K562 (cell line): ENCODE measurements around the gene LRRC8C. TPM values are rescaled to one million over a fixed set of nuclear protein-coding genes. Genes with fewer than 3 reads are reported as not detected.

Experiments
- ATAC-seq: fragments of 200-7000 bp; cut with Tn5 transposase; 3 replicates; pipeline ENCODE4 v1.9.1; 2020; ENCODE audit warnings: moderate library complexity
- BruUV-seq: library from RNA; stranded (reverse); fragments of 400-500 nt; replicated peaks from 2 replicates; lab custom pipeline; 2021; lab: Mats Ljungman, UMichigan
- CTCF ChIA-PET: fragments of 300-600 bp; formaldehyde crosslinking; extraction: SDS; loops from one replicate; lab custom pipeline; 2021; ENCODE audit warnings: low intra/inter-chr PET ratio; lab: Yijun Ruan, JAX
- POLR2A ChIA-PET: fragments of 300-600, 350-650 bp; sonication (Branson Sonifier 250); formaldehyde crosslinking; extraction: SDS; loops from one replicate; lab custom pipeline; 2021; ENCODE audit warnings: antibody characterized with exemption, inconsistent platforms; lab: Yijun Ruan, JAX
- DNase-seq, 4 experiments: peaks; one replicate each; pipeline versions ENCODE4 v3.0.0 to v3.0.0-alpha.2; 2011 to 2018; ENCODE audit warnings: low spot score in 3 of 4, mixed read lengths in 3 of 4; ENCODE audit errors: extremely low read depth in 1 of 4
- FAIRE-seq: peaks from 2 replicates; lab custom pipeline; 2011; peaks lifted over from hg19 to GRCh38; lab: Jason Lieb, UNC
- H2AFZ ChIP-seq: 2 replicates; pipeline ENCODE4 v1.6.0; 2011; ENCODE audit warnings: low read depth, low read length, control low read depth, inconsistent platforms
- H3K27ac ChIP-seq: fragments of 200-600 bp; 3 replicates; pipeline ENCODE4 v1.8.0; 2011; ENCODE audit warnings: low read depth, mild to moderate bottlenecking, control low read depth, inconsistent platforms, low read length, moderate library complexity, mixed read lengths; ENCODE audit errors: extremely low read depth
- H3K27me3 ChIP-seq, 2 experiments: fragments of 300-600 bp in 1 of 2; 2 replicates in 1 of 2; 3 replicates in 1 of 2; pipeline versions ENCODE4 v1.6.0 to v1.8.0; 2011; ENCODE audit warnings: inconsistent platforms in 2 of 2, low read length in 2 of 2, mild to moderate bottlenecking in 1 of 2, mixed read lengths in 1 of 2, moderate library complexity in 1 of 2; ENCODE audit not compliant: control insufficient read depth in 2 of 2, insufficient read depth in 2 of 2
- H3K36me3 ChIP-seq: fragments of 300-600 bp; 3 replicates; pipeline ENCODE4 v1.8.0; 2011; ENCODE audit warnings: mild to moderate bottlenecking, low read length, inconsistent platforms; ENCODE audit not compliant: control insufficient read depth, insufficient read depth
- H3K4me1 ChIP-seq, 2 experiments: fragments of 200-600 bp in 1 of 2; replicated peaks in 1 of 2; 2 replicates in 1 of 2; 3 replicates in 1 of 2; pipeline versions ENCODE4 v1.5.1 to v1.8.0; 2011; ENCODE audit warnings: inconsistent platforms in 2 of 2, low read length in 2 of 2, mild to moderate bottlenecking in 1 of 2, mixed read lengths in 1 of 2, moderate library complexity in 1 of 2; ENCODE audit not compliant: control insufficient read depth in 2 of 2, insufficient read depth in 2 of 2
- H3K4me2 ChIP-seq: 2 replicates; pipeline ENCODE4 v1.6.1; 2011; ENCODE audit warnings: low read length, control low read depth, inconsistent platforms, mixed read lengths; ENCODE audit not compliant: insufficient read depth
- H3K4me3 ChIP-seq: fragments of 200-600 bp; sonication (generic), shearing (Covaris generic); 2 replicates; pipeline ENCODE4 v1.5.1; 2016; ENCODE audit warnings: control low read depth, inconsistent platforms
- H3K79me2 ChIP-seq: fragments of 200-600 bp; 3 replicates; pipeline ENCODE4 v1.8.0; 2011; ENCODE audit warnings: low read length, inconsistent platforms; ENCODE audit not compliant: control insufficient read depth, insufficient read depth
- H3K9ac ChIP-seq, 2 experiments: 2 replicates each; pipeline versions ENCODE4 v1.6.0 to v1.6.1; 2011; ENCODE audit warnings: low read depth in 2 of 2, low read length in 2 of 2, control low read depth in 1 of 2, inconsistent platforms in 1 of 2, mild to moderate bottlenecking in 1 of 2, mixed read lengths in 1 of 2; ENCODE audit not compliant: insufficient read depth in 1 of 2
- H3K9me1 ChIP-seq: one replicate; pipeline ENCODE4 v1.6.0; 2011; ENCODE audit warnings: inconsistent platforms, mild to moderate bottlenecking, low read length, moderate library complexity; ENCODE audit not compliant: control insufficient read depth, insufficient read depth
- H3K9me3 ChIP-seq: replicated peaks from 2 replicates; pipeline ENCODE4 v1.5.1; 2011; ENCODE audit warnings: low read depth, low read length, inconsistent platforms; ENCODE audit not compliant: control insufficient read depth, insufficient read depth
- H4K20me1 ChIP-seq: replicated peaks from 2 replicates; pipeline ENCODE4 v1.6.1; 2011; ENCODE audit warnings: low read length, inconsistent platforms, mixed read lengths; ENCODE audit not compliant: control insufficient read depth, insufficient read depth
- BCL6 ChIP-seq: fragments of 250-450 bp; sonication (Bioruptor Pico); IDR thresholded peaks from 2 replicates; pipeline ENCODE4 v1.4.0; 2020
- BMI1 ChIP-seq: fragments of 150-350 bp; IDR thresholded peaks from 2 replicates; pipeline ENCODE4 v1.6.1; 2014; ENCODE audit warnings: low read length
- CBX1 ChIP-seq: sonication (generic); IDR thresholded peaks from 2 replicates; pipeline ENCODE4 v1.6.1; 2016; ENCODE audit warnings: antibody characterized with exemption, low read depth, mild to moderate bottlenecking
- DDX20 ChIP-seq: fragments of 450-650 bp; IDR thresholded peaks from 2 replicates; pipeline ENCODE4 v1.6.1; 2016; ENCODE audit warnings: missing genetic modification characterization, low read depth, mild to moderate bottlenecking, missing compliant biosample characterization, moderate library complexity
- ETS2 ChIP-seq: IDR thresholded peaks from 2 replicates; pipeline ENCODE4 v1.6.1; 2016; ENCODE audit warnings: borderline replicate concordance, missing genetic modification characterization, mild to moderate bottlenecking, moderate library complexity, missing compliant biosample characterization; ENCODE audit not compliant: poor library complexity, severe bottlenecking
- SAP30 ChIP-seq: fragments of 200-600 bp; sonication (generic); IDR thresholded peaks from 2 replicates; pipeline ENCODE4 v1.6.1; 2012; ENCODE audit warnings: borderline replicate concordance, low read depth, mild to moderate bottlenecking, moderate library complexity, low read length, control low read depth, inconsistent platforms; ENCODE audit not compliant: insufficient read depth, poor library complexity, severe bottlenecking
- SIRT6 ChIP-seq: IDR thresholded peaks from one replicate; pipeline ENCODE4 v1.6.1; 2012; ENCODE audit warnings: low read depth, mild to moderate bottlenecking, control low read depth, inconsistent platforms, low read length, moderate library complexity
- SLC30A9 ChIP-seq: fragments of 250-450 bp; sonication (Bioruptor Pico); IDR thresholded peaks from 2 replicates; pipeline ENCODE4 v1.8.0; 2022; ENCODE audit warnings: mild to moderate bottlenecking, moderate library complexity
- SRF ChIP-seq, 2 experiments: fragments of 250-450, 450-650 bp in 1 of 2; sonication (Bioruptor Pico) in 1 of 2; sonication (generic) in 1 of 2; formaldehyde crosslinking; IDR thresholded peaks; 2 replicates each; pipeline versions ENCODE4 v1.5.0 to v1.5.1; 2020 to 2022; ENCODE audit warnings: mild to moderate bottlenecking in 1 of 2, missing genetic modification reagents in 1 of 2
- SRSF9 ChIP-seq: fragments of 200-400 bp; formaldehyde crosslinking; IDR thresholded peaks from 2 replicates; pipeline ENCODE4 v1.6.1; 2017; ENCODE audit warnings: low read depth, low read length, borderline replicate concordance
- STAT5A ChIP-seq: IDR thresholded peaks from 2 replicates; pipeline ENCODE4 v1.6.1; 2012; ENCODE audit warnings: low read length, inconsistent platforms, borderline replicate concordance
- ZNF431 ChIP-seq: sonication (generic); formaldehyde crosslinking; IDR thresholded peaks from 2 replicates; pipeline ENCODE4 v1.8.0; 2022; ENCODE audit warnings: mild to moderate bottlenecking, missing genetic modification reagents
- ZNF76 ChIP-seq: fragments of 250-450 bp; sonication (Bioruptor Pico); IDR thresholded peaks from 2 replicates; pipeline ENCODE4 v1.4.0; 2020; ENCODE audit warnings: mild to moderate bottlenecking, moderate library complexity, borderline replicate concordance
- WGBS: fragments of 100-300 bp; shearing (Covaris generic); methylation state at CpG from one replicate; pipeline ENCODE4 v1.1.6; 2016; ENCODE audit warnings: low coverage, mixed read lengths; ENCODE audit not compliant: insufficient coverage; ENCODE audit errors: missing lambda C conversion rate; 5-methylcytosine and 5-hydroxymethylcytosine counted together
- in situ Hi-C: fragments of 300-500 bp; cut with MboI; formaldehyde crosslinking; loops from 4 replicates; pipeline ENCODE4 v1.15.0; 2018; ENCODE audit warnings: inconsistent platforms, mixed read lengths
- intact Hi-C: fragments of 100-400 bp; cut with micrococcal nuclease; formaldehyde crosslinking; loops from 2 replicates; pipeline ENCODE4 v1.14.2; 2022
- polyA plus RNA-seq, 8 experiments: library from polyadenylated mRNA; depleted of rRNA in 4 of 8; stranded (reverse) in 5 of 8; unstranded in 3 of 8; fragments of >200 nt; fragmentation: Nextera tagmentation in 2 of 8; fragmentation: Illumina TruSeq in 1 of 8; extraction: Ambion mirVana in 2 of 8; extraction: Trizol in 1 of 8; gene quantifications; 2 replicates each; pipeline versions ENCODE4 v1.2.1 to v1.2.3, GENCODE V29; 2011 to 2014; ENCODE audit warnings: inconsistent platforms in 1 of 8, missing spikeins in 1 of 8
- total RNA-seq, 7 experiments: library from RNA; depleted of rRNA in 6 of 7; stranded (reverse); fragments of >200 nt in 6 of 7; fragmentation: Illumina TruSeq in 2 of 7; extraction: Trizol in 2 of 7; gene quantifications; 2 replicates each; pipeline versions ENCODE4 v1.2.1 to v1.2.3, GENCODE V29; 2011 to 2021; ENCODE audit warnings: low replicate concordance in 1 of 7
- TF ChIP-seq, protein P1 (sequence below): sonication (generic); formaldehyde crosslinking; IDR thresholded peaks from 2 replicates; pipeline ENCODE4 v1.8.1; 2023; ENCODE audit warnings: mild to moderate bottlenecking, missing genetic modification reagents
- TF ChIP-seq, protein P2 (sequence below): fragments of 450-650 bp; conservative IDR thresholded peaks from 2 replicates; pipeline ENCODE4 v1.6.1; 2016; ENCODE audit warnings: missing genetic modification characterization, low read depth, mild to moderate bottlenecking, missing compliant biosample characterization, moderate library complexity
- TF ChIP-seq, protein P3 (sequence below), 2 experiments: fragments of 200-800 bp in 1 of 2; sonication (Bioruptor generic) in 1 of 2; sonication (generic) in 1 of 2; formaldehyde crosslinking in 1 of 2; IDR thresholded peaks in 1 of 2; conservative IDR thresholded peaks in 1 of 2; 2 replicates each; pipeline versions ENCODE4 v1.5.0 to v1.6.1; 2016 to 2020; ENCODE audit warnings: missing compliant biosample characterization in 1 of 2, missing genetic modification characterization in 1 of 2, missing genetic modification reagents in 1 of 2

Gene LRRC8C
- total and polyA plus RNA-seq, 9 of the 15 experiments (the other 6 are each of a cell fraction or from before 2014, with no cell fraction given): 1.00 to 12.5 (median 4.5) TPM

DNA sequence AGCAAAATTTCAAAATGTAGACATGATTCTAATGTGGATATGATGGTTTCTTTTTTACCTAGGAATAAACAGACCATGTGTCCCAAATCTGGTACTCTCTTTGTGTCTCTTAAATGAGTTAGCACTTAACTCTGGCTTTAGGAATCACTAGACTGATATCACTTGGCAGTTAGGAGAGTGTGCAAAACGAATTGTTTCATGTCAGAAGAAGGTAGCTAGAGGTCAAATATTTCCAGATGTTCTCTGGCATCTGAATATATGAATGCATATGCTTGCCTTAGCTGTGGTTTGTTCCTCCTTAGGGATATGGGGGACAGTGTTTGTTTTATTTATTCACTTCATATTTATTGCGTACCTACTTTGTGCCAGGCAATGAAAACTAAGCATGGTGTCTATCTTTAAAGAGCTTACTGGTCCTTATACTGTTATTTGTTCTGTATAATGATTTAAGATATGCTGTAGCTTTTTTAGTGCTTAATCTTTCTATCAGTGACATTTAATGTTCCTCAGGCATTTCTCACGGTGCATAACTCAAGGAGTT, 65.2 kb downstream of the LRRC8C start:
- no peaks in the 10 kb centered on the region for H3K9me3 ChIP-seq
- no peak overlapping the region for H3K27ac ChIP-seq
- H3K4me2 ChIP-seq: no peak overlapping the region
- no peak overlapping the region for H3K4me3 ChIP-seq
- ATAC-seq (no peak), FAIRE-seq (no peak), DNase-seq (no peak)
- intact Hi-C loops: no loop called here
- in situ Hi-C loops: no loop called here
- H2AFZ ChIP-seq: no peak overlapping the region
- ChIA-PET CTCF (no interaction called here), POLR2A (interaction anchor here (1.6 kb wide), 1 partner anchor 10 kb away, joined by 4 read pairs; no protein-coding TSS in a partner anchor)
- H3K36me3 ChIP-seq: no peaks in the 10 kb centered on the region; the same call in 2 of the 3 replicates
- no peak overlapping the region for H3K9ac ChIP-seq
- 34% methylated on average over 3 of the region's 3 CpGs for WGBS
- no peaks in the 10 kb centered on the region for H3K27me3 ChIP-seq
- no peaks in the 10 kb centered on the region for H3K9me1 ChIP-seq
- no peaks in the 10 kb centered on the region for H3K79me2 ChIP-seq
- H4K20me1 ChIP-seq: no peaks in the 10 kb centered on the region
- H3K4me1 ChIP-seq: peaks cover 5 to 36% of the 10 kb centered on the region in 2 experiments; a peak in 4 of 5 replicates
- BruUV-seq: no TSS peak
- TF ChIP-seq ETS2 (tag) (no peak), ZNF431 (CRISPR knock-in tag) (no peak), ZNF76 (CRISPR knock-in tag) (no peak), BCL6 (CRISPR knock-in tag) (no peak), DDX20 (tag) (no peak), SIRT6 (no peak), SAP30 (no peak), SRSF9 (no peak), STAT5A (no peak), SRF (CRISPR knock-in tag; IDR thresholded peaks at IDR 0.05) (no peak), CBX1 (no peak), BMI1 (no peak), SLC30A9 (CRISPR knock-in tag) (no peak)
- TF ChIP-seq, protein P1, sequence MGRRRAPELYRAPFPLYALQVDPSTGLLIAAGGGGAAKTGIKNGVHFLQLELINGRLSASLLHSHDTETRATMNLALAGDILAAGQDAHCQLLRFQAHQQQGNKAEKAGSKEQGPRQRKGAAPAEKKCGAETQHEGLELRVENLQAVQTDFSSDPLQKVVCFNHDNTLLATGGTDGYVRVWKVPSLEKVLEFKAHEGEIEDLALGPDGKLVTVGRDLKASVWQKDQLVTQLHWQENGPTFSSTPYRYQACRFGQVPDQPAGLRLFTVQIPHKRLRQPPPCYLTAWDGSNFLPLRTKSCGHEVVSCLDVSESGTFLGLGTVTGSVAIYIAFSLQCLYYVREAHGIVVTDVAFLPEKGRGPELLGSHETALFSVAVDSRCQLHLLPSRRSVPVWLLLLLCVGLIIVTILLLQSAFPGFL (CRISPR knock-in tag): no peak
- TF ChIP-seq, protein P2, sequence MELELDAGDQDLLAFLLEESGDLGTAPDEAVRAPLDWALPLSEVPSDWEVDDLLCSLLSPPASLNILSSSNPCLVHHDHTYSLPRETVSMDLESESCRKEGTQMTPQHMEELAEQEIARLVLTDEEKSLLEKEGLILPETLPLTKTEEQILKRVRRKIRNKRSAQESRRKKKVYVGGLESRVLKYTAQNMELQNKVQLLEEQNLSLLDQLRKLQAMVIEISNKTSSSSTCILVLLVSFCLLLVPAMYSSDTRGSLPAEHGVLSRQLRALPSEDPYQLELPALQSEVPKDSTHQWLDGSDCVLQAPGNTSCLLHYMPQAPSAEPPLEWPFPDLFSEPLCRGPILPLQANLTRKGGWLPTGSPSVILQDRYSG (tag): no peak
- TF ChIP-seq, protein P3, sequence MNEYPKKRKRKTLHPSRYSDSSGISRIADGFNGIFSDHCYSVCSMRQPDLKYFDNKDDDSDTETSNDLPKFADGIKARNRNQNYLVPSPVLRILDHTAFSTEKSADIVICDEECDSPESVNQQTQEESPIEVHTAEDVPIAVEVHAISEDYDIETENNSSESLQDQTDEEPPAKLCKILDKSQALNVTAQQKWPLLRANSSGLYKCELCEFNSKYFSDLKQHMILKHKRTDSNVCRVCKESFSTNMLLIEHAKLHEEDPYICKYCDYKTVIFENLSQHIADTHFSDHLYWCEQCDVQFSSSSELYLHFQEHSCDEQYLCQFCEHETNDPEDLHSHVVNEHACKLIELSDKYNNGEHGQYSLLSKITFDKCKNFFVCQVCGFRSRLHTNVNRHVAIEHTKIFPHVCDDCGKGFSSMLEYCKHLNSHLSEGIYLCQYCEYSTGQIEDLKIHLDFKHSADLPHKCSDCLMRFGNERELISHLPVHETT (CRISPR knock-in tag; conservative IDR thresholded peaks at IDR 0.05 in 1 of 2, IDR thresholded peaks at IDR 0.05 in 1 of 2): no peak
